Astrocyte (in vitro differentiated cells and primary cell): Measurements from ENCODE around the gene PTCH2. TPM values are rescaled to one million over a fixed set of nuclear protein-coding genes. Genes with fewer than 3 reads are reported as not detected.
"Not testable (repeated sequence)": the region's sequence is repeated elsewhere in the genome, so short reads cannot be mapped to it uniquely, and the experiment has no call there.

Experiments used
- DNase-seq: peaks from one replicate; pipeline ENCODE4 v3.0.0-alpha.2; 2010; ENCODE audit warnings: low read depth
- FAIRE-seq: peaks from 2 replicates; lab custom pipeline; 2011; peaks lifted over from hg19 to GRCh38; lab: Jason Lieb, UNC
- H2AFZ ChIP-seq: 2 replicates; pipeline ENCODE4 v1.6.0; 2012; ENCODE audit warnings: low read depth, low read length, inconsistent platforms
- H3K27ac ChIP-seq: 2 replicates; pipeline ENCODE4 v1.5.1; 2011; ENCODE audit warnings: low read depth, low read length, inconsistent platforms
- H3K27me3 ChIP-seq: 2 replicates; pipeline ENCODE4 v1.6.0; 2011; ENCODE audit warnings: low read length, inconsistent platforms; ENCODE audit not compliant: insufficient read depth
- H3K36me3 ChIP-seq: 2 replicates; pipeline ENCODE4 v1.5.1; 2011; ENCODE audit warnings: low read length, inconsistent platforms; ENCODE audit not compliant: insufficient read depth
- H3K4me1 ChIP-seq: 2 replicates; pipeline ENCODE4 v1.5.1; 2011; ENCODE audit warnings: low read length, inconsistent platforms; ENCODE audit not compliant: insufficient read depth
- H3K4me2 ChIP-seq: 2 replicates; pipeline ENCODE4 v1.6.0; 2012; ENCODE audit warnings: low read length, inconsistent platforms
- H3K4me3 ChIP-seq: 2 replicates; pipeline ENCODE4 v1.5.1; 2011; ENCODE audit warnings: low read depth, mild to moderate bottlenecking, low read length, inconsistent platforms; ENCODE audit not compliant: insufficient read depth
- H3K79me2 ChIP-seq: 2 replicates; pipeline ENCODE4 v1.6.0; 2012; ENCODE audit warnings: mild to moderate bottlenecking, low read length, inconsistent platforms; ENCODE audit not compliant: insufficient read depth
- H3K9ac ChIP-seq: 2 replicates; pipeline ENCODE4 v1.6.0; 2012; ENCODE audit warnings: mild to moderate bottlenecking, low read length, inconsistent platforms
- H3K9me3 ChIP-seq: 2 replicates; pipeline ENCODE4 v1.5.1; 2012; ENCODE audit warnings: low read depth, mild to moderate bottlenecking, low read length, inconsistent platforms; ENCODE audit not compliant: insufficient read depth
- H4K20me1 ChIP-seq: 2 replicates; pipeline ENCODE4 v1.6.0; 2012; ENCODE audit warnings: low read length, inconsistent platforms; ENCODE audit not compliant: insufficient read depth
- H3K27ac Mint-ChIP-seq: one replicate; pipeline ENCODE4 v1.8.0; 2021; ENCODE audit warnings: mild to moderate bottlenecking, mixed read lengths; ENCODE audit not compliant: unreplicated experiment
- H3K27me3 Mint-ChIP-seq: one replicate; pipeline ENCODE4 v1.8.0; 2021; ENCODE audit warnings: low read depth, mixed read lengths; ENCODE audit not compliant: unreplicated experiment
- H3K36me3 Mint-ChIP-seq: one replicate; pipeline ENCODE4 v1.8.0; 2021; ENCODE audit warnings: low read depth, mixed read lengths; ENCODE audit not compliant: unreplicated experiment
- H3K4me1 Mint-ChIP-seq: one replicate; pipeline ENCODE4 v1.8.0; 2021; ENCODE audit warnings: low read depth, mixed read lengths; ENCODE audit not compliant: unreplicated experiment
- H3K4me3 Mint-ChIP-seq: one replicate; pipeline ENCODE4 v1.8.0; 2021; ENCODE audit warnings: mild to moderate bottlenecking, moderate library complexity, mixed read lengths; ENCODE audit not compliant: unreplicated experiment
- H3K9me3 Mint-ChIP-seq: one replicate; pipeline ENCODE4 v1.8.0; 2021; ENCODE audit warnings: mild to moderate bottlenecking, mixed read lengths; ENCODE audit not compliant: unreplicated experiment
- EZH2 ChIP-seq: IDR thresholded peaks from 2 replicates; pipeline ENCODE4 v1.6.1; 2012; ENCODE audit warnings: mild to moderate bottlenecking, low read length, inconsistent platforms; ENCODE audit not compliant: insufficient read depth
- total RNA-seq: library from RNA; stranded (reverse); gene quantifications from 2 replicates; pipeline ENCODE4 v1.2.1, GENCODE V29; 2021
- TF ChIP-seq, protein P1 (sequence below): IDR thresholded peaks from 2 replicates; pipeline ENCODE4 v1.5.1; 2011; ENCODE audit warnings: low read depth, mild to moderate bottlenecking, inconsistent platforms, low read length, moderate library complexity; ENCODE audit not compliant: insufficient read depth

Gene PTCH2
- total RNA-seq, 1 donor from 2014 or later: 0.89 TPM

DNA sequence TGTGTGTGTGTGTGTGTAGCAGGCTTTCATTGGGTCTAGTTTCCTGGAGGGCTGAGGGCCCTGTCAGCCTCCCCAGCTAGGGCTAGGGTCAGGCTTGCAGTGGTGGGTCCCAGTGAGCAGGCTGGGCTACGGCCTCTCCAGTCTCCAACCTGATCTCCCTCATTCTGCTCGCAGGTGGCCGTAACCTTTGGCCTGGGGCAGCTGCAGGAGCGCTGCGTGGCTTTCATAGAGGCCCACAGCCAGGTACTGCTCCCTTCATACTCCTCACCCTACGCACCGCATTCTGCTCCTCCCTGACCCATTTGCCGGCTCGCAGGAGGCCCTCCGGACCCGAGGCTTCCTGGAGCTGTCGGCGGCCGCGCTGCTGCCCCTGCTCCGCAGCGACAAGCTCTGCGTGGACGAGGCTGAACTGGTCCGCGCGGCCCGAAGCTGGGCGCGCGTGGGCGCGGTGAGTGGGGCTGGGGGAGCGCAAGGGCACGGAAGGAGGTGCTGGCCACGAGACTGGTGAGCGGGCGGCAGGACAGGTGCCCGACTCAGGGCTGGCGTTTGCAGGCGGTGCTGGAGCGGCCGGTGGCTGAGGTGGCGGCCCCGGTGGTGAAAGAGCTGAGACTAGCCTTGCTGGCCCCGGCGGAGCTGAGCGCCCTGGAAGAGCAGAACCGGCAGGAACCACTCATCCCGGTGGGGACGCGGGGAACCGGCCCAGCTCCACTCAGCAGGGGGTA is 30.1 kb downstream of the PTCH2 start:
- H3K27ac Mint-ChIP-seq: peak overlapping the region; percentile 53
- FAIRE-seq (no peak), DNase-seq (no peak)
- H3K4me3 Mint-ChIP-seq: no peak overlapping the region
- peaks cover 16% of the 10 kb centered on the region for H3K36me3 Mint-ChIP-seq
- Histone ChIP-seq H3K36me3 (peaks cover 14% of the 10 kb centered on the region), H3K9me3 (no peaks in the 10 kb centered on the region), H2AFZ (no peak overlapping the region), H3K4me2 (peak overlapping the region; percentile 86), H3K9ac (peak overlapping the region; percentile 56), H3K27ac (peak overlapping the region; percentile 61), H4K20me1 (peaks cover 7% of the 10 kb centered on the region), H3K79me2 (peaks cover 39% of the 10 kb centered on the region), H3K4me1 (peaks cover 62% of the 10 kb centered on the region), H3K4me3 (peak overlapping the region; percentile 26), H3K27me3 (no peaks in the 10 kb centered on the region)
- peaks cover 3% of the 10 kb centered on the region for H3K9me3 Mint-ChIP-seq
- H3K27me3 Mint-ChIP-seq: no peaks in the 10 kb centered on the region
- TF ChIP-seq, protein P1, sequence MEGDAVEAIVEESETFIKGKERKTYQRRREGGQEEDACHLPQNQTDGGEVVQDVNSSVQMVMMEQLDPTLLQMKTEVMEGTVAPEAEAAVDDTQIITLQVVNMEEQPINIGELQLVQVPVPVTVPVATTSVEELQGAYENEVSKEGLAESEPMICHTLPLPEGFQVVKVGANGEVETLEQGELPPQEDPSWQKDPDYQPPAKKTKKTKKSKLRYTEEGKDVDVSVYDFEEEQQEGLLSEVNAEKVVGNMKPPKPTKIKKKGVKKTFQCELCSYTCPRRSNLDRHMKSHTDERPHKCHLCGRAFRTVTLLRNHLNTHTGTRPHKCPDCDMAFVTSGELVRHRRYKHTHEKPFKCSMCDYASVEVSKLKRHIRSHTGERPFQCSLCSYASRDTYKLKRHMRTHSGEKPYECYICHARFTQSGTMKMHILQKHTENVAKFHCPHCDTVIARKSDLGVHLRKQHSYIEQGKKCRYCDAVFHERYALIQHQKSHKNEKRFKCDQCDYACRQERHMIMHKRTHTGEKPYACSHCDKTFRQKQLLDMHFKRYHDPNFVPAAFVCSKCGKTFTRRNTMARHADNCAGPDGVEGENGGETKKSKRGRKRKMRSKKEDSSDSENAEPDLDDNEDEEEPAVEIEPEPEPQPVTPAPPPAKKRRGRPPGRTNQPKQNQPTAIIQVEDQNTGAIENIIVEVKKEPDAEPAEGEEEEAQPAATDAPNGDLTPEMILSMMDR: no peak
- TF ChIP-seq EZH2: no peak
- peaks cover 59% of the 10 kb centered on the region for H3K4me1 Mint-ChIP-seq

DNA sequence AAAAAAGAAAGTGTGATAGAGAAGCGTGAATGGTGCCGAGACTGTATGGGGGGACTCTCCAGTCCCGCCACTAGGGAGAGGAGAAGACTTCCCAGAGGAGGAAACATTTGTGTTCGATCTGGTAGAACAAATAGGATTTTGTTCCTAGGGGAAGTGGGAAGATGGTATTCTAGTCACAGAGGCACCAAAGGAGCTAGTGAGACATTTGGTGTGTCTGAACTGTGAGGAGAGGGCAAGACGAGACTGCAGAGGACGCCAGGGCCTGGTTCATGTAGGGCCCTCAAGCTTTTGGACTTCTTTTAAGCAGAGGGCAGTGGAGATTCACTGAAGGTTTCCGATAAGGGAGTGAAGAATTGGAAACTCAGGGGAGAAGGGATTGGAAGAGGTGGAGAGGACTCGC is 31.8 kb downstream of the PTCH2 start:
- Mint-ChIP-seq H3K9me3 (no peaks in the 10 kb centered on the region), H3K4me1 (peaks cover 69% of the 10 kb centered on the region), H3K36me3 (peaks cover 18% of the 10 kb centered on the region), H3K27ac (peak overlapping the region; percentile 99), H3K27me3 (no peaks in the 10 kb centered on the region), H3K4me3 (peak overlapping the region; percentile 40)
- H4K20me1 ChIP-seq: peaks cover 10% of the 10 kb centered on the region
- no peak overlapping the region for H2AFZ ChIP-seq
- no peaks in the 10 kb centered on the region for H3K9me3 ChIP-seq
- H3K4me1 ChIP-seq: peaks cover 79% of the 10 kb centered on the region
- no peak for TF ChIP-seq EZH2
- TF ChIP-seq, protein P1: no peak
- peak overlapping the region; percentile 68 for H3K9ac ChIP-seq
- H3K4me3 ChIP-seq: peak overlapping the region; percentile 42
- peaks cover 39% of the 10 kb centered on the region for H3K79me2 ChIP-seq
- H3K27ac ChIP-seq: peak overlapping the region; percentile 88
- H3K27me3 ChIP-seq: no peaks in the 10 kb centered on the region
- DNase-seq (no peak), FAIRE-seq (no peak)
- peaks cover 18% of the 10 kb centered on the region for H3K36me3 ChIP-seq
- peak overlapping the region; percentile 86 for H3K4me2 ChIP-seq

DNA sequence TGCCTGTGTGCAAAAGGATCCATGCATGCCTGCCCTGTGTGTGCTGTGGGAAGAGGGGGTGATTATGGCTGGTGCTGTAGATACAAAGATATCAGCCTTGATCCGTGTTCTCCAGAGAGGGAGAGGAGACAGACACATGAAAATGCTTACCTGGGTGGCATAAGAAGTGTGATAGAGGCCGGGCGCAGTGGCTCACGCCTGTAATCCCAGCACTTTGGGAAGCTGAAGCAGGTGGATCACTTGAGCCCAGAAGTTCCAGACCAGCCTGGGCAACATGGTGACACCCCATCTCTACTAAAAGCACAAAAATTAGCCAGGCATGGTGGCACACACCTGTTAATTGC is 32.3 kb downstream of the PTCH2 start:
- not testable (repeated sequence) for H2AFZ ChIP-seq, H3K27me3 Mint-ChIP-seq, H3K27me3 ChIP-seq, H4K20me1 ChIP-seq, H3K4me3 ChIP-seq, H3K9me3 Mint-ChIP-seq, FAIRE-seq, DNase-seq, H3K9me3 ChIP-seq
- Histone ChIP-seq H3K27ac (peak overlapping the region; percentile 100), H3K4me1 (peaks cover 84% of the 10 kb centered on the region), H3K4me2 (peak overlapping the region; percentile 86), H3K79me2 (peaks cover 43% of the 10 kb centered on the region), H3K36me3 (peaks cover 16% of the 10 kb centered on the region), H3K9ac (peak overlapping the region; percentile 98)
- peak overlapping the region; percentile 99 for H3K27ac Mint-ChIP-seq
- H3K4me1 Mint-ChIP-seq: peaks cover 69% of the 10 kb centered on the region
- peak overlapping the region; percentile 40 for H3K4me3 Mint-ChIP-seq
- H3K36me3 Mint-ChIP-seq: peaks cover 18% of the 10 kb centered on the region
